HG03108 (cell line): ENCODE data around the gene DNALI1.
"Not testable (repeated sequence)": the region's sequence is repeated elsewhere in the genome, so short reads cannot be mapped to it uniquely, and the experiment has no call there.

ENCODE experiments used
- ATAC-seq: cut with Tn5 transposase; IDR thresholded peaks from one replicate; pipeline ENCODE4 v1.9.1; 2021; ENCODE audit warnings: moderate library complexity; ENCODE audit not compliant: unreplicated experiment

DNALI1 gene

GRCh38 chr1:37553927-37554808, 2.6 kb upstream of the DNALI1 start, which contains the start of gene SNIP1:
TSS of gene SNIP1 (minus strand) at chr1:37554293. CDS start at chr1:37554229, 64 bp downstream.
- peak; percentile 73 for ATAC-seq

DNA sequence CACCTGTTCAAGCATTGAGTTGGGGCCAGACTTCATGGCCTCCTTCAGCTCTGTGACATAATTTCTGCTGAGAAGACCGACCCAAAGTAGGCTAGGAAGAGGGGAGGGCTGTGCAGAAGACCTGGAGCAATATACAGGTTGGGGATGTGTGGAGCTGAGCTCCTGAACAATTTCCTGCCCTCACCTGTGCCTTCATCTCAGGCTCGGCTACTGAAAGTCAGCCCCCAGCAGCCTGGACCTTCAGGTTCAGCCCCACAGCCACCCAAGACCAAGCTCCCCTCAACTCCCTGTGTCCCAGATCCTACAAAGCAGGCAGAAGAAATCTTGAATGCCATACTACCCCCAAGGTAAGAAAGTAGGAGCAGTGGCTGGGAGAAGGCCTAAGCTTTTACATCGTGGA, 662 bp downstream of the DNALI1 start:
- ATAC-seq, result no peak

DNA sequence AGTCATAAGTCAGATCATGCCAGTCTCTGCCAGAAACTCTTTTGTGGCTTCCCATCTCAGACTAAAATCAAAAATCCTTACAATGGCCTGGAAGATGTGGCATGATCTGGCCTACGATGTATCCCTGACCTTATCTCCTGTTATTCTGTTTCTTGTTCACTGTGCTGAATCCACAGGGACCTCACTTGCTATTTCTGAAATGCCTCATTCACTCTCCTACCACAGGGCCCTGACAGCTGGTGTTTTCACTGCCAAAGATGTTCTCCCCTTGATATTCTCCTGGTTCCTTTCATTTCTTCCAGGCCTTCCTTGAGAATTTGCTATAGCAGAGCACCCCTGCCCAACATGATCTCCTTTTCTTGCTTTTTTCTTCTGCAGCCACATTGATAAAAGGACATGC, 1.7 kb downstream of the DNALI1 start:
- no peak for ATAC-seq

GRCh38 chr1:37559080-37559479, 2.3 kb downstream of the DNALI1 start:
- ATAC-seq, result no peak

- not testable (repeated sequence) for ATAC-seq
Observed at GRCh38 chr1:37559957-37560379, 3.2 kb downstream of the DNALI1 start.

GRCh38 chr1:37560401-37561132, 3.8 kb downstream of the DNALI1 start:
- no peak for ATAC-seq

- no peak for ATAC-seq
Observed at GRCh38 chr1:37561133-37562132, 4.7 kb downstream of the DNALI1 start.

DNA sequence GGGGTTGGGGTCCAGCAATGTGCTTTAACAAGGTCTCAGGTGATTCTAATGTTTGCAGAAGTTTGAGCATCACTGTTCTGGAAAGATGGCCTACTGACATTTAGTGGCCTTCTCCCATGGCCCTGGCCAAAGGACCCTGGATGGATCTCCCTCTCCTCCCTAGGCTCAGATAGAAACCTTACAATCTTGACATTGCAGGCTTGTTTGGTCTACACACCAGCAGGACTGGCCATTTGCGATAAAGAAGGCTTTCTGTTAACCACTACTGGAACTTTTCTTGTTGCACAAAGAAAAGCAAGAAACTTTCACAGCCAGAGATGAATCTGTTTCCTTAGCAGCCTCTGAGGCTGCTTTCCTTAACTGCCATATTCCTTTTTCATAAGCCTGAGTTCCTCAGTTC, 6.2 kb downstream of the DNALI1 start:
- no peak for ATAC-seq

DNA sequence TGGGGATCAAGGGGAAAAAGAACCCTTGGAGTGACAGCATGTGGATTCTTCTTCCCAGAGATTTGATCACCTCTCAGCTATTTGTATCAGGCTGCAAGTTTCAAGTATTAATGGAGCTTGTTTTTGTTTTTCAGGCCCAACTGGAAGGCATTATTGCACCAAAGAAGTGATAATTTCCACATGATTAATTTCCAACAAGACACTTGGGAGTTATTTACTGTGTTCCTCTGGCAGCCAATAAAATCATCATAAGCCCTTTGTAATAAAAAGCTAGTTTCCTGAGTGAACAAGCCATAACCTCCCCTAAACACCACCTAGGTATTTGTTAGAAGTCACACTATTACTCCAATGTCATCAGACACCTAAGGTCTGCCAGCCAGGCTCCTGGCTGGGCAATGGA, 8.2 kb downstream of the DNALI1 start:
- ATAC-seq, result no peak

DNA sequence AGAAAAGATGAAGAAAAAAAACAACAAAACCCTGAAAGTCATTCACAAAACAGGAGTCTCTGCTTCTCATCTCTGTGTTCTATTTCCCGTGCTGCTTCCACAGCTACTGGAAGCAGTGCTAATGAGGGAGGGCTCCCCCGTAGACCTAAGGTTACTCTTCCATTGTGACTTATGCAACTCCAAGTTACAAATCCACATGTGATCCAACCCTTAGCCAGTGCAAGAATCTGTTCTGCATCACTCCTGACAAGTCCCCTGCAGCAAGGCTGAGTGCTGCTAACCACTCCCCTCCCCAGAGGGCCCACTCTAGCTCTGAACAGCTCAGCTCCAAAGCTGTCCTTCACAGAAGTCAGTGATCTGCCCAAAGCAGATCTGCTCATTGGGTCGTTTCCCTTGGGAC, 10.3 kb downstream of the DNALI1 start:
- no peak for ATAC-seq

DNA sequence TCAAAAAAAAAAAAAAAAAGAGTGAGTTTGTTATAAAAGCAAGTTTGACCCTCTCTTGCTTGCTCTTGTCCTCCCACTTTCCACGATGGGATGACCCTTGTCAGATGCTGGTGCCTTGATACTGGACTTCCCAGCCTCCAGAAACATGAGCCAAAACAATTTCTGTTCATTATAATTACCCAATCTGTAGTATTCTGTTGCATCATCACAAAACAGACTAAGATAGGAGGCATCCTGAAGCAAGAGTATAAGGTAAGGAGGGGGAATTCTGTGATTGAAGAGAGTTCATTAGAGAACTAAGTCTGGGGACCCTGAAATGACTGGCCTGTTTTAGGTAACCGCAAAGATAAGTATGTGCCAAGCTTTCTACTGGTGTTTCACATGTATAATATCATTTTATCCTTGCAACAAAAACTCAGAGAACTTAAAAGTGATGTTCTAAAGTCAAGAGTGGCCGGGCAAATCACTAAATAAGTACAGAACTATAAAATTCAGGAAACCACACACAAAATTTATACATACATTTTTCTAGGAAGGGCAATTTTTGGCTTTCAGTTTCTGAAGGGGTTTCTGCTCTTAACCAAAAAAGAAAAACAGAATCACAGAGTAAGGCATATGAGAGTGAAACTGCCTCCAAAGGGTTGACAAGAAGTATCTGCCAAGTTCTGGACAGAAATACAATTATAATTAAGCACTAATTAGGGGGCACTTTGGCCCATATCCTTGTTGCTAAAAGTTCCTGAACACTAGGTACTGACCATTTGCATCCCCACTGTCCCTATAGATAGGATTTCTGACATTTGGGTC, 14.0 kb downstream of the DNALI1 start:
- no peak for ATAC-seq

DNA sequence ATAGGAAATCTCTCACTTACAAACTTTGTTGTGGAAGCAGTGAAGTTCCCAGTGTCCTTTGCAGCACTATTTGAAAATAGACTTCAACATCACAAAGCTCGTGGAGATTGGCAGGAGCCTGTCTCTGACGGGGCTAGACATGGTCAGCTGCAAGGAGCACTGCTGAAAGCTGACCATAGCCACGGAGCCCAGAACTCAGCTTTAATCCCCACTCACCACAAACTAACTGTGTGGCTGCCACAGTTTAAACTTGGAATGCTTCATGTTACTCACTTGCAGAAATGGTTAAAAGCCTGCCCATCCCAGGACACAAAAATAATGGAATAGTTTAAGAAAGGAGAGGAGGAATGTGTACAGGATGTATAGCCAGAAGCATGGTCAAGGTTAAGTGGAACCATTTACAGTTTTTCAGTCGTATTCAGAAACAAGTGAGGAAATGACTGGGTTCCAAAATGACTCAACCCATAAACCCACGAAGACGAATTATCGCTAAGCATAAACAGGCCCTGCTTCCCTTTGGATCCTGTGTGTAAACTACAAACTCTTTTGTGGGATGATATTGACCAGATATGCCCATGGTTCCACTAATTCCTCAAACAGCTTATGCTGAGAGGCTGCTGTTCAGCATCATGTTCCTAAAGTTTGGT, 18.2 kb downstream of the DNALI1 start:
- no peak for ATAC-seq

DNA sequence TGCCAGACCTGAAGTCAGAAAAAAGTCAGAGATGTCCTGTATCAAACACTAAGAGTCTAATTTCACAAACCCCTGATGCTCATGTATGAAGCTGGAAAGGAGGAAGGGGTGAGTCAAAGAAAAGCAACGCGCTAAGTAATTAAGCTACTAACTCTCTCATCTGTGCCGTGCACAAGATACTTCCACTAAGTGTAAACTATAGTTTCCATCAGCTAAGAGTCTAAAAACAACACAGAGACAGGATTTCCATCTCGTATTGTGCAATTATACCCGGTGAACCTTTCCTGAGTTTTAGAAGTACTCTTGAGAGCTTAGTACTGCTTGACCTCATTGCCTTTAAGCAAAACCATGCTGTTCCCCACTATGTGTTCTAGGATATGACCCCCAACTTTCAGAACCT, 19.0 kb downstream of the DNALI1 start:
- no peak for ATAC-seq

DNA sequence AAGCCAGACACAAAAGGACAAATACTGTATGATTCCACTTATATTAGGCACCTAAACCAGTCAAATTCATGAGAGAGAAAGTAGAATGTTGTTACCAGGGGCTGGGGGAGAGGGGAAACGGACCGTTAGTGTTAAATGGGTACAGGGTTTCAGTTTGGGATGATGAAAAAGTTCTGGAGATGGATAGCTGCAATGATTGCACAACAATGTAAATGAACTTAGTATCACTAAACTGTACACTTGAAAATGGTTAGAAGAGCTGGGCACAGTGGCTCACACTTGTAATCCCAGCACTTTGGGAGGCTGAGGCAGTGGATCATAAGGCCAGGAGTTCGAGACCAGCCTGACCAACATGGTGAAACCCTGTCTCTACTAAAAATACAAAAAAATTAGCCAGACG, 27.8 kb downstream of the DNALI1 start:
- not testable (repeated sequence) for ATAC-seq

- no peak for ATAC-seq
Observed at GRCh38 chr1:37588939-37589338, 32.2 kb downstream of the DNALI1 start.

DNA sequence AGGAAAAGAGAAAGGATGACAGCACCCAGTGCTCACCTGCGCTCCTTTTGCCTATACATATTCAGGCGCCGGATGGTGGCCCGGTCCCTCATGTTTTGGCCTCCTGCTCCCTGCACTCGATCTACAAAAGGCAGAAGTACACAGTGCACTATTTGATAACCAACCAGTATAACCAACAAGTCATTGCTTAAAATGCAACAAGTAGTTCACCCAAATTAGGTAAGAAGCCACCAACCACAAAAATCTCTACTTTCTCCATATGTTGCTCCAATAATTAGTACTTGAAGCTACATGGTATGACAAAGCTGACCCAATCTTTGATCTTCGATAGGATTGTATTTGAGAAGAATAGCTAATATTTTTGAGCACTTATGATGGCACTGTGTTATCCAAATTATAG, 37.0 kb downstream of the DNALI1 start:
- ATAC-seq, result no peak

DNA sequence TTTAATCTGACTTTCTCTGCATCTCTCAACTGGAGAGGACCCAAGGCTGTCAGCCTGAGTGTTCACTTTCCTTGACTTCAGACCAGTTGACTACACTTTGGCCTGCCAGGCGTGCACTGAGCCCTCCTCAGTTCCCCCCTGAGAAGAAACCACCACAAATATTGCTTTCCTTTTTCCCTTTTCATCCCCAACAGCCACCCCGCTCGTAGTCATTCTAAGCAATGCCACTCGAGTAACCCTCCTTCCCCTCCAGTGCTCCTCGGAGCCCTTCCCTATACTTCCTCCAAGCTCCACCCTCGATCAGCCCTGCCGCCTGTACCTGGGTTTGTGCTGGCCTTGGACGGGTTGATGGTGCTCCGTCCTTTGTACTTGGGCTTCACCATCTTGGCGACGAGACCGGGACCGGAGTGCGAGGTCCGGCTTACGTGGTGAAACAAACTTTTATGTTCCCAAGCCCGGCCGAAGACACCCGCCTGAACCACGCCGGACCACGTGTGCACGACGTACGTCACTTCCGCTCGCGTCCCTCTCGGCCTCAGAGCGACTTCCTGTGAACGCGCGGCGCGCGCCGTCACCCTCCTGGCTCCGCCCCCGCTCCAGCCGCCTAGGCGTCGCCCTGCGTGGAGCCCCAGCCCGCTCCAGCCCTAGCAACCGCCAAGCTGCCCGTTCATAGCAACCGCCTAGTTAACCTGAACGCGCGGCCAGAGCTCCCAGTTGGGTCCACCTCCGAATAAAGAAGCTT, 38.9 kb downstream of the DNALI1 start, which contains the start of gene GNL2:
GNL2 (minus strand) TSS at position 498 of the 742 bp plus-strand sequence; CDS start at position 383, 115 bp downstream.
- ATAC-seq, result peak; percentile 97

GRCh38 chr1:37596182-37596667, 39.5 kb downstream of the DNALI1 start:
- ATAC-seq, result no peak
